K562 (cell line): ENCODE measurements around the gene CHMP5. TPM values are rescaled to one million over a fixed set of nuclear protein-coding genes. Genes with fewer than 3 reads are reported as not detected.

Source experiments
- ATAC-seq: fragments of 200-7000 bp; cut with Tn5 transposase; 3 replicates; pipeline ENCODE4 v1.9.1; 2020; ENCODE audit warnings: moderate library complexity
- BruUV-seq: library from RNA; stranded (reverse); fragments of 400-500 nt; replicated peaks from 2 replicates; lab custom pipeline; 2021; lab: Mats Ljungman, UMichigan
- CTCF ChIA-PET: fragments of 300-600 bp; formaldehyde crosslinking; extraction: SDS; loops from one replicate; lab custom pipeline; 2021; ENCODE audit warnings: low intra/inter-chr PET ratio; lab: Yijun Ruan, JAX
- POLR2A ChIA-PET: fragments of 300-600, 350-650 bp; sonication (Branson Sonifier 250); formaldehyde crosslinking; extraction: SDS; loops from one replicate; lab custom pipeline; 2021; ENCODE audit warnings: antibody characterized with exemption, inconsistent platforms; lab: Yijun Ruan, JAX
- DNase-seq, 4 experiments: peaks; one replicate each; pipeline versions ENCODE4 v3.0.0 to v3.0.0-alpha.2; 2011 to 2018; ENCODE audit warnings: low spot score in 3 of 4, mixed read lengths in 3 of 4; ENCODE audit errors: extremely low read depth in 1 of 4
- FAIRE-seq: peaks from 2 replicates; lab custom pipeline; 2011; peaks lifted over from hg19 to GRCh38; lab: Jason Lieb, UNC
- H2AFZ ChIP-seq: 2 replicates; pipeline ENCODE4 v1.6.0; 2011; ENCODE audit warnings: low read depth, low read length, control low read depth, inconsistent platforms
- H3K27ac ChIP-seq: fragments of 200-600 bp; 3 replicates; pipeline ENCODE4 v1.8.0; 2011; ENCODE audit warnings: low read depth, mild to moderate bottlenecking, control low read depth, inconsistent platforms, low read length, moderate library complexity, mixed read lengths; ENCODE audit errors: extremely low read depth
- H3K27me3 ChIP-seq, 2 experiments: fragments of 300-600 bp in 1 of 2; 2 replicates in 1 of 2; 3 replicates in 1 of 2; pipeline versions ENCODE4 v1.6.0 to v1.8.0; 2011; ENCODE audit warnings: inconsistent platforms in 2 of 2, low read length in 2 of 2, mild to moderate bottlenecking in 1 of 2, mixed read lengths in 1 of 2, moderate library complexity in 1 of 2; ENCODE audit not compliant: control insufficient read depth in 2 of 2, insufficient read depth in 2 of 2
- H3K36me3 ChIP-seq: fragments of 300-600 bp; 3 replicates; pipeline ENCODE4 v1.8.0; 2011; ENCODE audit warnings: mild to moderate bottlenecking, low read length, inconsistent platforms; ENCODE audit not compliant: control insufficient read depth, insufficient read depth
- H3K4me1 ChIP-seq, 2 experiments: fragments of 200-600 bp in 1 of 2; replicated peaks in 1 of 2; 2 replicates in 1 of 2; 3 replicates in 1 of 2; pipeline versions ENCODE4 v1.5.1 to v1.8.0; 2011; ENCODE audit warnings: inconsistent platforms in 2 of 2, low read length in 2 of 2, mild to moderate bottlenecking in 1 of 2, mixed read lengths in 1 of 2, moderate library complexity in 1 of 2; ENCODE audit not compliant: control insufficient read depth in 2 of 2, insufficient read depth in 2 of 2
- H3K4me2 ChIP-seq: 2 replicates; pipeline ENCODE4 v1.6.1; 2011; ENCODE audit warnings: low read length, control low read depth, inconsistent platforms, mixed read lengths; ENCODE audit not compliant: insufficient read depth
- H3K4me3 ChIP-seq: fragments of 200-600 bp; sonication (generic), shearing (Covaris generic); 2 replicates; pipeline ENCODE4 v1.5.1; 2016; ENCODE audit warnings: control low read depth, inconsistent platforms
- H3K79me2 ChIP-seq: fragments of 200-600 bp; 3 replicates; pipeline ENCODE4 v1.8.0; 2011; ENCODE audit warnings: low read length, inconsistent platforms; ENCODE audit not compliant: control insufficient read depth, insufficient read depth
- H3K9ac ChIP-seq, 2 experiments: 2 replicates each; pipeline versions ENCODE4 v1.6.0 to v1.6.1; 2011; ENCODE audit warnings: low read depth in 2 of 2, low read length in 2 of 2, control low read depth in 1 of 2, inconsistent platforms in 1 of 2, mild to moderate bottlenecking in 1 of 2, mixed read lengths in 1 of 2; ENCODE audit not compliant: insufficient read depth in 1 of 2
- H3K9me1 ChIP-seq: one replicate; pipeline ENCODE4 v1.6.0; 2011; ENCODE audit warnings: inconsistent platforms, mild to moderate bottlenecking, low read length, moderate library complexity; ENCODE audit not compliant: control insufficient read depth, insufficient read depth
- H3K9me3 ChIP-seq: replicated peaks from 2 replicates; pipeline ENCODE4 v1.5.1; 2011; ENCODE audit warnings: low read depth, low read length, inconsistent platforms; ENCODE audit not compliant: control insufficient read depth, insufficient read depth
- H4K20me1 ChIP-seq: replicated peaks from 2 replicates; pipeline ENCODE4 v1.6.1; 2011; ENCODE audit warnings: low read length, inconsistent platforms, mixed read lengths; ENCODE audit not compliant: control insufficient read depth, insufficient read depth
- ATF3 ChIP-seq, 2 experiments: fragments of 450-650 bp in 1 of 2; sonication (generic) in 1 of 2; formaldehyde crosslinking in 1 of 2; IDR thresholded peaks in 1 of 2; conservative IDR thresholded peaks in 1 of 2; 2 replicates each; pipeline versions ENCODE4 v1.6.1 to v1.8.1; 2016 to 2023; ENCODE audit warnings: mild to moderate bottlenecking in 2 of 2, moderate library complexity in 2 of 2, inconsistent platforms in 1 of 2, missing genetic modification reagents in 1 of 2
- CREB5 ChIP-seq: fragments of 250-450 bp; sonication (Bioruptor Pico); IDR thresholded peaks from 2 replicates; pipeline ENCODE4 v1.5.0; 2020; ENCODE audit warnings: mild to moderate bottlenecking
- CUX1 ChIP-seq: fragments of 200-800 bp; sonication (Bioruptor generic); IDR thresholded peaks from 2 replicates; pipeline ENCODE4 v1.6.1; 2016; ENCODE audit warnings: missing genetic modification characterization, missing compliant biosample characterization
- ELF4 ChIP-seq: fragments of 450-650 bp; formaldehyde crosslinking; IDR thresholded peaks from 2 replicates; pipeline ENCODE4 v1.4.0; 2022; ENCODE audit warnings: missing genetic modification characterization
- SRF ChIP-seq, 2 experiments: fragments of 250-450, 450-650 bp in 1 of 2; sonication (Bioruptor Pico) in 1 of 2; sonication (generic) in 1 of 2; formaldehyde crosslinking; IDR thresholded peaks; 2 replicates each; pipeline versions ENCODE4 v1.5.0 to v1.5.1; 2020 to 2022; ENCODE audit warnings: mild to moderate bottlenecking in 1 of 2, missing genetic modification reagents in 1 of 2
- ZFP91 ChIP-seq: sonication (generic); formaldehyde crosslinking; IDR thresholded peaks from 2 replicates; pipeline ENCODE4 v1.8.0; 2022; ENCODE audit warnings: mild to moderate bottlenecking, missing genetic modification reagents
- ZKSCAN1 ChIP-seq: fragments of 150-350 bp; IDR thresholded peaks from 2 replicates; pipeline ENCODE4 v1.6.1; 2016; ENCODE audit warnings: low read depth, low read length
- ZKSCAN3 ChIP-seq: fragments of 250-450 bp; sonication (Bioruptor Pico); IDR thresholded peaks from 2 replicates; pipeline ENCODE4 v1.4.0; 2020
- ZNF277 ChIP-seq: fragments of 250-450 bp; sonication (Bioruptor Pico); IDR thresholded peaks from 2 replicates; pipeline ENCODE4 v1.8.0; 2022; ENCODE audit warnings: inconsistent platforms, mild to moderate bottlenecking, moderate library complexity, borderline replicate concordance
- WGBS: fragments of 100-300 bp; shearing (Covaris generic); methylation state at CpG from one replicate; pipeline ENCODE4 v1.1.6; 2016; ENCODE audit warnings: low coverage, mixed read lengths; ENCODE audit not compliant: insufficient coverage; ENCODE audit errors: missing lambda C conversion rate; 5-methylcytosine and 5-hydroxymethylcytosine counted together
- in situ Hi-C: fragments of 300-500 bp; cut with MboI; formaldehyde crosslinking; loops from 4 replicates; pipeline ENCODE4 v1.15.0; 2018; ENCODE audit warnings: inconsistent platforms, mixed read lengths
- intact Hi-C: fragments of 100-400 bp; cut with micrococcal nuclease; formaldehyde crosslinking; loops from 2 replicates; pipeline ENCODE4 v1.14.2; 2022
- polyA plus RNA-seq, 8 experiments: library from polyadenylated mRNA; depleted of rRNA in 4 of 8; stranded (reverse) in 5 of 8; unstranded in 3 of 8; fragments of >200 nt; fragmentation: Nextera tagmentation in 2 of 8; fragmentation: Illumina TruSeq in 1 of 8; extraction: Ambion mirVana in 2 of 8; extraction: Trizol in 1 of 8; gene quantifications; 2 replicates each; pipeline versions ENCODE4 v1.2.1 to v1.2.3, GENCODE V29; 2011 to 2014; ENCODE audit warnings: inconsistent platforms in 1 of 8, missing spikeins in 1 of 8
- total RNA-seq, 7 experiments: library from RNA; depleted of rRNA in 6 of 7; stranded (reverse); fragments of >200 nt in 6 of 7; fragmentation: Illumina TruSeq in 2 of 7; extraction: Trizol in 2 of 7; gene quantifications; 2 replicates each; pipeline versions ENCODE4 v1.2.1 to v1.2.3, GENCODE V29; 2011 to 2021; ENCODE audit warnings: low replicate concordance in 1 of 7

CHMP5 gene
- total and polyA plus RNA-seq, 9 of the 15 experiments (the other 6 are each of a cell fraction or from before 2014, with no cell fraction given) = 36.0 to 105 (median 54.9) TPM

GRCh38 chr9:33244137-33244784 is 20.6 kb upstream of the CHMP5 start:
- Histone ChIP-seq H3K4me3 (no peak overlapping the region), H3K9me1 (no peaks in the 10 kb centered on the region), H3K27ac (no peak overlapping the region), H3K4me1 (peaks cover 16 to 17% of the 10 kb centered on the region in 2 experiments; a peak in 4 of 5 replicates), H3K36me3 (0 out of 3 replicates have a peak, but pooled peaks cover 3% of the 10 kb centered on the region), H3K27me3 (no peaks in the 10 kb centered on the region), H3K4me2 (no peak overlapping the region), H3K79me2 (no peaks in the 10 kb centered on the region), H4K20me1 (no peaks in the 10 kb centered on the region), H3K9me3 (no peaks in the 10 kb centered on the region), H2AFZ (no peak overlapping the region), H3K9ac (no peak overlapping the region)
- WGBS = 71% methylated on average over 7 of the region's 9 CpGs
- no peak for ATAC-seq
- no peak for DNase-seq
- POLR2A ChIA-PET = interaction anchor here (1.2 kb wide), 1 partner anchor 219 kb away, joined by 3 read pairs; the partner anchor contains the start of gene DNAJA1
- intact Hi-C loops = no loop called here
- in situ Hi-C loops = loop anchor here (25.0 kb wide), 2 partner anchors 682 to 857 kb away; partner anchors contain the start of genes ACO1, NDUFB6, SMIM27 and TOPORS
- CTCF ChIA-PET = no interaction called here
- no peak for FAIRE-seq
- BruUV-seq = no TSS peak
- TF ChIP-seq SRF (CRISPR knock-in tag; IDR thresholded peaks at IDR 0.05) (no peak), ELF4 (CRISPR knock-in tag) (no peak), ATF3 (IDR thresholded peaks at IDR 0.05) (0 out of 2 replicates have a peak, but pooled peaks have one; percentile 23), ATF3 (CRISPR knock-in tag; conservative IDR thresholded peaks at IDR 0.05) (no peak), CUX1 (CRISPR knock-in tag) (no peak), ZKSCAN1 (no peak), ZFP91 (CRISPR knock-in tag) (no peak), ZNF277 (CRISPR knock-in tag) (no peak), CREB5 (CRISPR knock-in tag) (no peak), ZKSCAN3 (CRISPR knock-in tag) (no peak)
